Measurements from ENCODE around the gene FNIP1.

DNA sequence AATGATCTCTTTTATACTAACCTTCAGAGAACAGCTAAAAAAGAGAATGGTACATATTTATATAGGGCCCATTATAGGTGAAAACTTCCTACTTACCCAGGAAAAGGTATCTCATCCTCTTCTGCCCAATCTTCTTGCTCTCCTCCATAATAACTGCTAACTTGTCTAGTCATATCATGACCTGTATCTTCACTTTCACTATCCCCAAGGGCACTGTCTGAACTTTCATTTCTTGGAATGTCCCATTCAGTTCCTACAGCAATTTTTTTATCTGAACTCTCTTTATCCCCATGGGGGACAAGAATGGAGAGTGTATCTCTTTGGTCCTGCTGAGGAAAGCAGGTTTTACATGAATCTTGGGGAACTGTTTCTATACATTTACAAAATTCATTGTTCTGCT, 125.4 kb downstream of the FNIP1 start:
- TF ChIP-seq, protein P1, sequence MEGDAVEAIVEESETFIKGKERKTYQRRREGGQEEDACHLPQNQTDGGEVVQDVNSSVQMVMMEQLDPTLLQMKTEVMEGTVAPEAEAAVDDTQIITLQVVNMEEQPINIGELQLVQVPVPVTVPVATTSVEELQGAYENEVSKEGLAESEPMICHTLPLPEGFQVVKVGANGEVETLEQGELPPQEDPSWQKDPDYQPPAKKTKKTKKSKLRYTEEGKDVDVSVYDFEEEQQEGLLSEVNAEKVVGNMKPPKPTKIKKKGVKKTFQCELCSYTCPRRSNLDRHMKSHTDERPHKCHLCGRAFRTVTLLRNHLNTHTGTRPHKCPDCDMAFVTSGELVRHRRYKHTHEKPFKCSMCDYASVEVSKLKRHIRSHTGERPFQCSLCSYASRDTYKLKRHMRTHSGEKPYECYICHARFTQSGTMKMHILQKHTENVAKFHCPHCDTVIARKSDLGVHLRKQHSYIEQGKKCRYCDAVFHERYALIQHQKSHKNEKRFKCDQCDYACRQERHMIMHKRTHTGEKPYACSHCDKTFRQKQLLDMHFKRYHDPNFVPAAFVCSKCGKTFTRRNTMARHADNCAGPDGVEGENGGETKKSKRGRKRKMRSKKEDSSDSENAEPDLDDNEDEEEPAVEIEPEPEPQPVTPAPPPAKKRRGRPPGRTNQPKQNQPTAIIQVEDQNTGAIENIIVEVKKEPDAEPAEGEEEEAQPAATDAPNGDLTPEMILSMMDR (IDR thresholded peaks at IDR 0.05; ENCODE audit: borderline replicate concordance, extremely low read depth, low read length, poor library complexity, severe bottlenecking), result no peak
- no peak for TF ChIP-seq EZH2 (IDR thresholded peaks at IDR 0.05; ENCODE audit: borderline replicate concordance, low read depth, low read length, severe bottlenecking)

Measured in DND-41 (cell line).